Cortex of kidney (tissue), 1 donor: ENCODE data around the gene KIF1A.
"Not testable (repeated sequence)": the region's sequence is repeated elsewhere in the genome, so short reads cannot be mapped to it uniquely, and the experiment has no call there.

ENCODE experiments used
- DNase-seq: peaks from one replicate; lab custom pipeline; 2025; lab: John Stamatoyannopoulos, UW

Gene KIF1A

DNA sequence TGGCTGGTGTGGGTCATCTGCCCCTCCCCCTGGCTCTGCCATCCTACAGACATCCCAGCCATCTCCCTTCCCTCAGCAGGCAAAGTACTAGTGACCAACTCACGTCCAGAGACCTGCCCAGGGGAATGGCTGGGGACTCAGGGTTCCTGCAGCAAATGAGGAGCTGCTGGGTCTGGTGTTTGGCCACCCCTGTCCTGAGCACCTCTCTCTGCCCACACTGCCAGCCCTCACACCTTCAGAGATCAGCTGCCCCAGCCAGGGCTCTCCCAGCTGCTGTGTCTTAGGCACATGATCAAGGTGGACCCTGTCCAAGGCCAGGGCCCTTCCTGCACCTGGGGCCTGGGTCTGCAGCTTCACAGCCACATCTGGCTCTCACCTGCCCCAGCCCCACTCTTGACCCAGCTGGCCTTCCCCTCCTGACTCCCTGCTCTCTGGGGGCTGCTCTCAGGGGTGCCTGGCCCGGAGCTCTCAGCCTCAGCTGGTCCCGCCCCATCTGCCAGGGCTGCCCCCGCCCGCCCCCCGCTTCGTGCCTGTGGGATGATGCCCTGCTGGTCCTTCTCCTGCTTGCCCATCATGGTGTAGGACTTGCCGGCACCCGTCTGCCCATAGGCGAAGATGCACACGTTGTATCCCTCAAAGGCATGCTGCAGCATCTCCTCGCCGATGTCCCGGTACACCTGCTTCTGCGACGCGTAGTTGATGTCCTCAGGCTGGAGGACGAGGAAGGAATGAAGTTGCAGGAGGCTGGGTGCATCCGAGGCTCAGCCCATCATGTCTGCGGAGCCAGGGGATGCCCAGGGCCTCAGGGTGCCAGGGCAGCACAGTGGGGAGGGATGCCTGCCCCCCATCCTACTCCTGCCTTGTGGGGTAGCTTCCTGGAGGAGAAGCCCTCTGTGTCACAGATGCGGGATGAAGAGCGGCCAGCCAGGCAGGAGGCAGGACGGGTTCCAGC lies 32.2 kb downstream of the KIF1A start:
- DNase-seq = no peak

DNA sequence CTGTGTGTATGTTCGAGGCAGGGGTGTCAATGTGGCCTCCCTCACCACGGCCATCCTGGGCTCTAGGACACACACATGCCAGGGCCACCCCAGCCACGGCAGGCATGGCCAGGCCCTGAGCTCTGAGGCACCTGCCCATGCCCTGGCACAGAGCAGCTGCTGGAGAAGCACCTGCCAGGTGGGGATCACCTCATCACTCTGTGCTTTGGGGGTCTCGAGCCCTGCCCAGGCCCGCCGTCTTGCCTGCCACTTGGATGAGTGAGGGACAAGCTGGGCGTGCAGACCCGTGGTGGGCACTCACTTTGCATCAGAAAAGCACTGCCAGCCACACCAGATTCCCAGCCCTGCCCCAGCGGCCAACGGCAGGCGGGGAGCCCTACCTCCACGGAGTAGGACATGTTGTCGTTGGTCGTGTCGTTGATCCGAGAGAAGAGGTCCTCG lies 33.1 kb downstream of the KIF1A start:
- no peak for DNase-seq

DNA sequence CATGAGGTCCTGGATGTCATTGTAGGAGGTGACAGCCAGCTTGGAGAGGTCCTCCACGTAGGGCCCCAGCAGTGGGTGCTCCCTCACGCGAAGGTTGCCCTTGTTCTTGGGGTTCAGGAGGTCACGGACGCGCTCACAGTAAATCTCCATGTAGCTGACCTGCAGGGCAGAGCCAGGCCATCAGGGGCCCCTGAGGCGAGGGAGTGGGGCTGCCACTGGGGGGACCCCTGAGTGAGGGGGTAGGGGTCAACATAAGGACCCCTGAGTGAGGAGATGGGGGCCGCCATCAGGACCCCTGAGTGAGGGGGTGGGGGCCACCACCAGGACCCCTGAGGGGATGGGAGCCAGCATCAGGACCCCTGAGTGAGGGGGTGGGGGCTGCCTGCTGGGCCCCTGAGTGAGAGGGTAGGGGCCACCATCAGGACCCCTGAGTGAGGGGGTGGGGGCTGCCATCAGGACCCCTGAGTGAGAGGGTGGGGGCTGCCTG lies 33.6 kb downstream of the KIF1A start:
- DNase-seq = no peak

DNA sequence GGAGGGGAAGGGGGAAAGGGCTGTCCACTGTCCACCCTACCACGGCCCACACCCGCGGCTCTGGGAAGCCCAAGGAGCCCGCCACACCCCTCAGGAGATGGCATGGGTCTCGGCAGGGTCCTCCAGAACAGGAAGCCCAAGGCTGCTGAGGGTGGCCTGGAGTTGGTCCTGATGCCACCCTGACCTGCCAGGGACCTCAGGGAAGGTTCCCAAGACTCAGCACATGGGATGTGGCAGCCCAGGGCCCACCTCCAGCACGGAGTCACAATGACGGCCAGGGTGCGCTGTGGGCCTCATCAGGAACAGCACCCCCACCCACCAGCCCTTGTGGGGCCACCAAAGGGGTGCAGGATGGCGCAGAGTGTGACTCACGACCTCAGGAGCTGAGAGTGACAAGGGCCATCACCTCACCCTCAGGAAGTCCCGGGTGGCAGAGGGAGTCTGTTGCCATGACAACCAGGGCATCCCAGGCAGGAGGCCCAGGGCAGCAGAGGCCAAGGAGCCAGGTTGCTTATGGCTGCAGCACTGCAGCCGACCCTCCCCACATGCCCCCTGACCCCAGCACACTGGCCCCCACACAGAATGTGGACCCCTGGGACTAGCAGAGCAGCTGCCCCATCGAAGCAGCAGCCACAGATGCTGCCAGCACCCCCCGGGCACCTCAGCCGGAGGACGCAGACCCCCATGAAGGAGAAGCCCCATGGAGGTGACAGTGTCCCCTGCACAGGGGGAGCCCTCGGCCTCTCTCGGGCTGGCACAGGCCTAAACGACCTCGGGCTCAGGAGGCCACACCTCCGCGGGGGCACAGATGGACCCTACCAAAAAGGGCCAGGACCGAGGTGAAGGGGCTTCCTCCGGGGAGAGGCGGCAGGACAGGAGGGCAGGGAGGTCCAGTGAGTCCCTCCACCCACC lies 34.3 kb downstream of the KIF1A start:
- no peak for DNase-seq

DNA sequence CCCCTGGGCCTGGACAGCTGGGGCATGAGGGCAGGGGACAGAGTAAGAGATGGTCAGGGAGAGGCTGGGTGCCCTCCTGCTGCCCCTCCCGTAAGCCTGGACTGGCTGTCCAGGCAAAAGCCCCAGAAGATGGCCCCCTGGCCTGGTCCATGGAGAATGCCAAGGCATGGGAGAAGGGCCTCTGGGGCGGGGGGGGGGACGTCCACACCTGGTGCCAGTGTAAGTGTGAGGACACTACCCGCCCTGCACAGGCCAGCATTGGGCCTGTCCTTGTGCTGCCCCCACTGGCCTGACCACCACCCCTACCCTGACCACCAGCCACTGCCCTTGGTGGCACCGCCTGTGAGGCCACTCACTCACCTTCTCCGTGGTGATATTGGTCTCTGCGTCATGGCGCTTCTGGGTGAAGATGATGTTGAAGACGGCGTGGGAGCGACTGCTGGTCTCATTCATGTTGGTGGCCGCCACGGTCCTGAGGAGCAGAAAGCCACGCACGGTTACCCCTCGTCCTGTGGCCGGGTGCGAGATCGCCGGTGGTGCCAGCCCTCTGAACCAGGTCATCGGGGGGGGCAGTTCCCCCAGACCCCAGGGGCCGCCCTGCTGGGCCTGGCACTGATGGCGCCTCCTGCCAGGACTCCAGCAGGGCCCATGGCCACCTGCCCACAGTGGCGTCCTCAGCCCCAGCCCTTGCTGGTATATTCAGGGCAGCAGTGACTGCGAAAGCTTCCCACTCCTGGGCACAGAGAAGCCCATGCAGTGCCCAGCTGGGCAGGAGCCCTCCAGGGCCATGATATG lies 35.2 kb downstream of the KIF1A start:
- no peak for DNase-seq

DNA sequence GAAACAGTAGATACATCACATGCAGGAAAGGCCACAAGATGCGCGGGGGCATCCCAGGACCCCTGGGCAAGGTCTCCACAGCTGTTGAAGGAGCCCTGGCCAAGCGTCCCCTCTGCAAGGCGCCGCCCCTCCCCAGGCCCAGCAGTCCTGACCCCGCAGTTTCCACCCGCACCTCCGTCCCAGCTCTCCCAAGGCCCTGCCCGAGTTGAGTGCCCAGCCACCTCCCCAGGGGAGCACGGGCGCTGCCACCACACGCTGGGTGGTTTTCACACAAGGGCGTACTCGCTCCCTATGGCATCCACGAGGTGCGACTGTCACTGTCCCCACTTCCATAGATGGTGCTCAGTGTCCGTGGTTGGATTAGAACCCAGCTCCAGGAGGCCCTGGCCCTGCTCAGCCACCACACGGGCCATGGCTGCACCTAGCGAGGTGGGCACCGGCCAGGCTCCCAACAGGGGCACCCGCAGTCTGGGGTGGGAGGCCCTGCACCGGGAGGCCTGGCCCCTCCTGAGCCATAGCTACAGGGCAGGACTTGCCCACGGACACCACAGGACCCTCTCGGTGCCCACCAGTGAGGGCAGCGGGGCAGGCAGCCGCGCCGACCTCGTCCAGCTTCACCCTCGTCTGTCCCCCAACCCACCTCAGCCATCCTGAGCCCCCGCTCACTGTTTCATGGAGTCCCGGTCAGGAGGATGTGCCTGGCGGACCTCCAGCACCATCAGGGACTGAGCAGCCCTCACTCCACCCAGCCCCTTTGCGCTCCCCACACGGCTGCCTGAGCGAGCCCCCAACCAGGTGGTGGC lies 36.0 kb downstream of the KIF1A start:
- no peak for DNase-seq

DNA sequence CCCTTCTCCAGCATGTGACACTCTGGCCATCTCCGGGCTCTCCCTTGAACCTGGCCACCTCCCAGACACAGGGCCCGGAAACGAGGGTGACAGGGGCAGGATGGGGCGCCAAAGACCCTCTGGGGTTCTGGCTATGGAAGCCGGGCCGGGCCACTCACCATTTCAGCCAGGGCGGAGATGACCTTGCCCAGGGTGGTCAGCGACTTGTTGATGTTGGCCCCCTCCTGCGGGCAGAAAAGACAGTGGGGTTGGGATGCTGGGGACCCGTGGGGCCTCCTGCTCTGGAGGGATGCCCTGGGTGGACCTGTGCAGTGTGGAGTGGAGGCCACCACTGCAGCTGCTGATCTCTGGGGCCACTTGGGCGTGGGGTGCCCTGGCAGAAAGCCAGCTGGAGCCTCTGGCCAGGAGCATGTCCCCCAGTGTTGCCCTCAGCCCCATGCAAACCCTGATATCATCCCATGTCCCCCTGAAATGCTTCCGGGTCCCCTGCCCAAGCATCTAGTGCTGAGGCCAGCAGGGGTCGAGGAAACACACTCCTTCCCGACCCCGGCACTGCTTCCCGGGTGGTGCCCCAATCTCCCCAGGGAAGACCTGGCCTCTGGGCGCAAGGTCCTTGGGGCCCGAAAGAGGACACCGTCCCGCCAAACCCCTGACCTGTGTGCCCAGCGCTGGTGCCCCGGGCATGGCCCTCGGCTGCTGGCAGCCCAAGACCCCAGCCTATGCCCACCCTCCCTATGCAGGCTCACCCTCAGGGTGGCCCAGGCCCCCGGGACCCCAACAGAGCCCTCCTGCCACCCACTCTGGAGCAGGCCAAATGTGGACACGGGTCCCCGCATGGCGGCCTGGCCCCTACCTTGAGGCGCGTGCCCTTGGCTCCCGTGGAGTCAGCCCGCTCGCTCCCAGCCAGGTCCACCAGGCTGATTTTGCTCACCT lies 36.9 kb downstream of the KIF1A start:
- no peak for DNase-seq

DNA sequence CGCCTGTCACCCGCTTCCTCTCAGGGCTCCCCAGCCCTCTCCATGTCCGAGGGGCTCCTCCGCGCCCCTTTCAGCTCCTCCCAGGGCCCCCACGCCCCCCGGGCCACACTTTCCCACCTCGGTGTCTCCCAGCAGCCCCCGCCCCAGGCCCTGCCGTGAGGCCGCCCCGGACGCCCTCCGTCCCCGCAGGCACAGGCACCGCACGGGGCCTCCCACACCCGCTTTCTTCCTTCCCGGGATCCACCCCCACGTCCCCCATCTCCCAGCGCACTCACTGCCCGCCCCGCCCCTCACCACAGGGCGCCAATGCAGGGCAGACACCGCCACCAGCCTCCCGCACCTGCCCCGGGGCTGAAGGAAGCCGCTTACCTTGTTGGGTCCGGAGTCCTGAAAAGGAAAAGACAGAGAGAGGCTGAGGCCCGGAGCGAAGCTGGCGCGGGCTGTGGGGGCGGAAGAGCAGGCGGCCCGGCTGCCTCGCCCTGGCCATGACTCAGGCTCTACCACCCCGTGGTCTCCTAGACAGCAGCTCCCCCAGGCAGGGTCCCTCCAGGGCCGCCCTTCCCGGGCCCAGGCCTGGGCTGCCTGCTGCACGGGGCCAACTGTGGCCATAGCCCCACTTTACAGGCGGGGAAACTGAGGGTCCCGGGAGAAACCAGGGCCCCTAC lies 37.7 kb downstream of the KIF1A start:
- DNase-seq = no peak

DNA sequence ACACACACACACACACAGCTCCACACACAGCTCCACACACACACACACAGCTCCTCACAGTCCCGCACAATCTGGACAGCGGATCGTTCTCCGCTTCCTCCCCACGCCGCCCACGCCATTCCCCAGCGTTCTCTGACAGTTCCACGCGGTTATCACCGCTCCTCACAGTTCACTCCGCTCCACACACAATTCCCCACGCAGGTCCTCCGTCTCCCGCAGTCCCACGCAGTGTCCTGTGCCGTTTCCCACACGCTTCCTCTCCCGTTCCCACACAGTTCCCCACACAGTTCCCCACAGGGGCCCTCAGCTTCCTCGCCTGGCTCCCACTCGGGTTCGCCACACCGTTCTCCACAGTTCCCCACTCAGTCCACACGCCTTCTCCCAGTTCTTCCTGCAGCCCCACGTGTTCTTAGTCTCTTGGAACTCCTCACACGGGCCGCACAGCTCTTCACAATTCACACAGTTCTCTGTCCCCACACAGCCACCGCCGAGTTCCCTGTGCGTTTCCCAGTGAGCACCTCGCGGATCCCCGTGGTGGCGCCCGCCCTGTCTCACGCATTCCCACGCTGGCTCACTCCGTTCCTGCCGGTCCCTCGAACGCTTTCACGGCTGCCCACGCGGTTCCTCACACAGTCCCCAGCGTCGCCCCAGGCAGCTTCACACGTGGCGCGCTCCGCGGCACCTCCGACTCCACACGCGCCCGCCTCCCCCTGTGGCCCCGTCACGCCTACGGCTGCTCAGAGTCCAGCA lies 38.4 kb downstream of the KIF1A start:
- DNase-seq = no peak

DNA sequence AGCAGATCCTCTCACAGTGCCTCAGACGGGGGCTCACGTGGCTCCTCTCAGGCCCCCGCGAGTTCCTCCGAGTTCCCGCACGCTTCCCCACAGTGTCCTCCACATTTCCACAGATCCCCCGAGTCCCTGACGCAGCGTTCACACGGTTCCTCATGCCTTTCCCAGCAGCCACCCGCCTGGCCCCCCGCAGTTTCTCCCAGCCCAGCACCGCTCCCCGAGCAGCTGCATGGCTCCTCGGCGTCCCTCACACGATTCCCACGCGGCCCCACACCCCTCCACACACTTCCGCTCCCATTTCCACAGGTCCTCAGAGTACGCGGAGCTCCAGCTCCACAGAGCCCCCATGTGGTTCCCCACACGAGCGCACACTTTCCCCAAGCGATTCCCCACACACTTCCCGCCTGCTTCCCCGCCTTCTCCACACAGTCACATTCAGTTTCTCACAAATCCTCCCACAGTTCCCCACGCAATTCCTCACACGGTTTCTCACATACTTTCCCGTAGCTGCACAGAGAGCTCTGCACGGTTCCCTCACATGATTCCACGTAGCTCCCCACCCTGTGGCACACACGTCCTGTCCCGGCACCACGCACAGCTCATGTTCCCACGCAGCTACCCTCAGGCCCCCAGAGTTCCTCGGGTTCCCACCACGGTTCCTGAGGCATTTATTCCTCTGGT lies 39.9 kb downstream of the KIF1A start:
- no peak for DNase-seq

DNA sequence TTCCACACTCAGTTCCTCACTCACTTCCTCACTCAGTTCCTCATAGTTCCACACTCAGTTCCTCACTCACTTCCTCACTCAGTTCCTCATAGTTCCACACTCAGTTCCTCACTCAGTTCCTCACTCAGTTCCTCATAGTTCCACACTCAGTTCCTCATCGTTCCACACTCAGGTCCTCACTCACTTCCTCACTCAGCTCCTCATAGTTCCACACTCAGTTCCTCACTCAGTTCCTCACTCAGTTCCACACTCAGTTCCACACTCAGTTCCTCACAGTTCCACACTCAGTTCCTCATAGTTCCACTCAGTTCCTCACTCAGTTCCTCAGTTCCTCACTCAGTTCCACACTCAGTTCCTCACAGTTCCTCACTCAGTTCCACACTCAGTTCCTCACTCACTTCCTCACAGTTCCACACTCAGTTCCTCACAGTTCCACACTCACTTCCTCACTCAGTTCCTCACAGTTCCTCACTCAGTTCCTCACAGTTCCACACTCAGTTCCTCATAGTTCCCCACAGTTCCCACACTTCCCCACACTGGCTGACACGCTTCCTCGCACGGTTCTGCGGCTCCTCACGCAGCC lies 40.7 kb downstream of the KIF1A start:
- DNase-seq = not testable (repeated sequence)

DNA sequence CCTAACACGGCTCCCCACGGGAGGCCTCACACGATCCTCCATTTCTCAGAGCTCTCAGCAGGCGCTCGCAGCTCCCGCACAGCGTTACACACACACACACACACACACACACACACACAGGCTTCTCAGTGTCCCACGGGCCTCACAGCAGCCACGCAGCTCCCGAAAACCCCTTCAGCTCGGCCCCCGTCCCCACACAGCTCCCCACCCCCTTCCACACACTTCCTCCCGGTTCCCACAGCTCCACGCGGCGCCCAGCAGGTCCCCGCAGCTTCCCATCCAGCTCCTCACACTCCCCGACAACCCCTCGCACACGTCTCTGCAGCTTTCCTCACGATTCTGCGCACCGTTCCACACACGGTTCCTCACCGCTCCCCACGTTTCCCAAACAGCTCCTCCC lies 41.6 kb downstream of the KIF1A start:
- no peak for DNase-seq

DNA sequence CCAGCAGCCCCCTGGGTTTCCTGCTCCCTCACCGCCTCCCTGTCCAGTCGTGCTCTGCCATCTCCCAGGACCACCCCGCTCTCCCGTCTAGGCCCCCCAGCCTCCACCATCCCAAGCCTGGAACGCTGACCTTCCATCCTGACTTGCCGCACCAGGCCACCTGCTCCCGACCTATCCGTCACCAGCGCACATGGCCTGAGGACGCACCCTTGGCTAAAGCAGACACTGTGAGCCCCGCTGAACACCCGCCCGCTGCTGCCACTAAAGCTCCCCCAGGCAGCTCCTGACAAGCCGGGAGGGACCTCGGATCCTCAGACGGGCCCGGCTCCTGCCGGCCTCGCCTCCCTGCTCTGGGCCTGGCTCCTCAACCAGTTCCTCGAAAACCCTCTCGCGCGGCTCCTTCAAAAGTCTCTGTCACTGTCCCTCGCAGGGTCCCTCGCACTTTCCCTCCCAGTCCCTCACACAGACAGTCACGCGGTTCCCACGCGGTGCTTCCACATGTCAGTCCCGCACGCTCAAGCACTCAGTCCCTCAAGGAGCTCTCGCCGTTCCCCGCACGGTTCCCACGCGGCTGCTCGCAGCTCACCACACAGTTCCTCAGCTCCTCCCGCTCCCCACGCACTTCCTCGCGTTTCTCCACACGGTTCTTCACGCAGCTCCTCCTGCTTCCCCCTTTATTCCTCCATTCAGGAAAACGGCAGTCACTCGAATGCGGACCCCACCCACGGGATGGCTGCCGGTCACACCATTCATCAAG lies 42.4 kb downstream of the KIF1A start:
- DNase-seq = no peak

DNA sequence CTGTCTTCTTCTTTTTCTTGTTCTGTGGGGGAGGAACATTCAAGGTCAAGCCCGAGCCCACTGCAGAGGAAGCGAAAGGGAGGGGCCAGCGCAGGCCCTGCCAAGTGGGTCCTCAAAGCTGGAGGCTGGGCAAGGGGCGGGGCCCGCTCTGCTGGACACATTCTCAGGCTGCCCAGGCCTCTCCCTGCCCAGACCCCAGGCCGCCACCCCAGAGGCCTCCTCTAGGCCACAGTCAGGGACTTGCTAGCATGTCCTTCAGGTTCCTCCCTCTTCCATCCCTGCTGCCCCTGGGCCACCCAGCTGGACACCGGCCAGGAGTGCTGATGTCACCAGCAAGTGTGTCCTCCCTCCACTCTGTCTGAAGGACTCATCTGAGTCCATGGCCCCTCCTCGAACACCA lies 44.1 kb downstream of the KIF1A start:
- no peak for DNase-seq

DNA sequence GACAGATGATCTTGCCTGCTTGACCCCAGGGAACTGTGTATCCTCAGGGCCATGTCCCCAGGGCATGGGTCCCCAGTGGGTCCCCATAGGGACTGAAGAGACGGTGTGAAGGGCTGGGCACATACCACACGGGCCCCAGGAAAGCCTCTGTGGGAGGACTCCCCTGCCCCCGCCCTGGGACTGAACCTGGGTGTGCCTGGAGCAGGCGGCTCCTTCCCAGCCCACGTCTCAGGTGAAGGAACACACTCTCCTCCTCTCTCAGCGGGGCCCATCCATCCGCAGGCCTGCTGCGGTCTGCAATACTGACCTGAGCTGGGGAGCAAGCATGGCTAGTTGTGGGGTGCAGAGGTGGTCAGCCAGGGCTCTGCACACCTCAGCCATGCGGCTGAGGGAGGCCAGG lies 45.2 kb downstream of the KIF1A start:
- no peak for DNase-seq

DNA sequence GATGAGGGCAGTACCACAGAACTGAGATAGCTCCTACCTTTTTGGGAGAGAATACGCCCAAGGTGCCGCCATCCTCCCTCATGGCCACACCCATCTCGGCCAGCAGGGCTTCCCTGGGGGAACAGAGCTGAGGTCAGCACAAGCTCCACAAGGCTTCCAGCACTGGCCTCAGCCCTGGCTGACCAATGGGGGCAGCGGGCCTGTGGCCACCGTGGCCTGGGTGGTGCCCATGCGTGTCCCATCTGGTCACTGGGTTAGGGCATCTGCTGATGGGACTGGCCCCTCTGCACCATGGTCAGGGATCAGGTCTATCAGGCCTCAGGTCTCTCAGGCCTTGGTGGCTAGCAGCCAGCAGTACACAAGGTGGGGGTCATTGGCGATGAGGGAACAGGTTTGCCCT lies 50.9 kb downstream of the KIF1A start:
- DNase-seq = no peak

DNA sequence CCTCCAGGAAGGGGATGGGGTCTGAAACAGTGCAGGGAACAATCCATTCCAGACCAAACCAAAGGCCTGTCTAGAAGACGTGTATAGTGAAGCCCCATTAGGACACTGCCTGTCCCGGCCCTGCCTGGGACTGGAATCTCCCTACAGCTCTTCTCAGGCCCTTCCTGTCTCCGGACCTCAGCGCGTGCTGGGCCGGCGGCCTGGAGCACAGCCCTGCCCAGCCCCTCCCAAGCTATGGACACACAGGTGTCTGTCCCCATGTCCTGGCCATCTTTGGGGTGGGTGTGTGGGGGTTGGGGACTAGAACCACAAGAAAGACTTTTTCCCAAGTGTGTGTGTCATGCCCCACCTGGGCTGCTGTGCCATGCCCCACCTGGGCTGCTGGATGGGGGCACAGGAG lies 51.8 kb downstream of the KIF1A start:
- no peak for DNase-seq
